OCI-LY1 (cell line): ENCODE results near the gene NCAPD3.

Experiments used
- EZH2 ChIP-seq: fragments of 200-600 bp; sonication (generic), shearing (Covaris generic); IDR thresholded peaks from 2 replicates; pipeline ENCODE4 v1.8.0; 2017; ENCODE audit warnings: borderline replicate concordance, mixed run types, mild to moderate bottlenecking, antibody characterized with exemption, low read length, moderate library complexity, mixed read lengths
- TF ChIP-seq, protein P1 (sequence below): fragments of 200-600 bp; sonication (generic), shearing (Covaris generic); IDR thresholded peaks from 2 replicates; pipeline ENCODE4 v1.5.1; 2017; ENCODE audit warnings: mild to moderate bottlenecking, antibody characterized with exemption, low read length, moderate library complexity, mixed read lengths

DNA sequence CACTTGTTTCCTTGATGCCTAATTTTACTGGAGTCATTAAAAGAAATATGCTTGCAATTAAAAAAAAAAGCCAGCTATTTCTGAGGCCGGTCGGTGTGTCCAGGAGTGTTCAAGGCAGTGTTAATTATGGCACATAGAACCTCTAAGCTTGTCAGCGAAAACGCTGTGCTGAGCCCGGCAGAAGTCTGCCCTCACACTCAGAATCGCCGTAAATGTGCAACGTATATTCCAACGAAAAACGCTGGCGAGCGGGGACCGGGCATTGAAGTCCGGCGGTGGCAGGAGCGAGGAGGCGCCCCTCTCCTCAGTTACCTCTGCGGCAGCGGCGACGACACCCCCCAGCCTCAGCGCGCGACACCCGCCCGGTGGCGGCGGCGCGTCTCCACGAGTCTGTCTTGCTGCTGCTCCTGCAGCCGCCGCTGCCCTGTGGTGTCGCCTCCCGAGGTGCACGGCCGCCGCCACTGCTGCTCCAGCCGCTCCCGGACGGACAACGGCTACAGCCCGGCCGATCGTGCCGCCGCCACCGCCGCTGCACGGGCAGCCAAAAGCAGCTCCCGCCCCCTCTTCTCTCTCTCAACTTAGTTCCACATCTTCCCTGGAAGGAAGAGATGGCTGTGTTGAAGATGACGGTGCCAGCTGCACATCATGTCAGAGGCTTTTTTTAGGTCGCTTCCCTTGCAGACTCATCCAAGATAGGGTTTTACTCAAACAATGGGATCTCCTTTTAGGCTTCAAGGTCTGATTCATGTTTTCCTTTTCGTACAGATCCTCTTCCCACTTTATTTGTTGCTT is 98.9 kb downstream of the NCAPD3 start:
- TF ChIP-seq, protein P1, sequence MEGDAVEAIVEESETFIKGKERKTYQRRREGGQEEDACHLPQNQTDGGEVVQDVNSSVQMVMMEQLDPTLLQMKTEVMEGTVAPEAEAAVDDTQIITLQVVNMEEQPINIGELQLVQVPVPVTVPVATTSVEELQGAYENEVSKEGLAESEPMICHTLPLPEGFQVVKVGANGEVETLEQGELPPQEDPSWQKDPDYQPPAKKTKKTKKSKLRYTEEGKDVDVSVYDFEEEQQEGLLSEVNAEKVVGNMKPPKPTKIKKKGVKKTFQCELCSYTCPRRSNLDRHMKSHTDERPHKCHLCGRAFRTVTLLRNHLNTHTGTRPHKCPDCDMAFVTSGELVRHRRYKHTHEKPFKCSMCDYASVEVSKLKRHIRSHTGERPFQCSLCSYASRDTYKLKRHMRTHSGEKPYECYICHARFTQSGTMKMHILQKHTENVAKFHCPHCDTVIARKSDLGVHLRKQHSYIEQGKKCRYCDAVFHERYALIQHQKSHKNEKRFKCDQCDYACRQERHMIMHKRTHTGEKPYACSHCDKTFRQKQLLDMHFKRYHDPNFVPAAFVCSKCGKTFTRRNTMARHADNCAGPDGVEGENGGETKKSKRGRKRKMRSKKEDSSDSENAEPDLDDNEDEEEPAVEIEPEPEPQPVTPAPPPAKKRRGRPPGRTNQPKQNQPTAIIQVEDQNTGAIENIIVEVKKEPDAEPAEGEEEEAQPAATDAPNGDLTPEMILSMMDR, result no peak
- no peak for TF ChIP-seq EZH2
